Measurements from ENCODE around the gene SMIM27. TPM values are rescaled to one million over a fixed set of nuclear protein-coding genes. Genes with fewer than 3 reads are reported as not detected.

The SMIM27 gene
- total and polyA plus RNA-seq, 2 of the 13 experiments (the other 11 are each of a cell fraction or from before 2014, with no cell fraction given), result 17.9 to 19.0 TPM

DNA sequence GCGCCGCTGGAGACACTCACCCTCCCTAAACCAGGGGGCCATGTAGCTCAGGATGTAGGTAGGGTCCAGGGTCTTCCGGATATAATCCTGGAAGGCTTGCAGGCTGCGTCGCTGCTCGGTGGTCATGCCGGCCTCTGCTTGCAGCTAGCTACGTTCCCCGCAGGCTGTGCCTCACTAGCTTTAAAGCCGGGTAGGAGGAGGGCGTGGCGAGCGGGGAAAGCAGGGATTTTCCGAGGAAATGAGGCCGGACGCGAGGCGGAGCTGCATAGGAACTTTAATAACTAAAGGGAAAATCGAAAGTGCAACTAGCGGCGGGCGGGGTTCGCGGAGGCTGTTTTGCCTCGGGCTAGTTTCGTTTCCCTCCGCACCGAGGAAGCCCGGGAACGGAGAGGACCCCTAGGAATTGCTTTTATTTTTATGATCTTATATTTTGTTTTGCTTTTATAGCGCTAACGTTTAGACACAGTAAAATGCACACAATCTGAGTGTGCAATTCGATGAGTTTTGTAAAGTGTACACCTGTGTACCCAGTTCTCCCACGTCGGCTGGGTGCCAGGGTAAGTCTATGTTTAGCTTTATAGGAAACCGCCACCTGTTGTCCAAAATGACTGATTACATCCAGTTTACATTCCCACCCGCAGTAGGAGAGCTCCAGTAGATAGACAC is 26.0 kb upstream of the SMIM27 start, which contains the start of gene RIGI (continued):
- TF ChIP-seq CREB3 (CRISPR knock-in tag; IDR thresholded peaks at IDR 0.05) (no peak), ZNF143 (CRISPR knock-in tag; IDR thresholded peaks at IDR 0.05) (no peak), BORCS8-MEF2B (CRISPR knock-in tag; IDR thresholded peaks at IDR 0.05) (peak; percentile 54; the same call in 1 of the 2 replicates), ZBTB49 (CRISPR knock-in tag; IDR thresholded peaks at IDR 0.05; ENCODE audit: borderline replicate concordance) (no peak), CAMTA2 (CRISPR knock-in tag; IDR thresholded peaks at IDR 0.05; ENCODE audit: borderline replicate concordance) (no peak), FOXC1 (CRISPR knock-in tag; IDR thresholded peaks at IDR 0.05; ENCODE audit: borderline replicate concordance) (0 out of 2 replicates have a peak, but pooled peaks have one; percentile 38), ZNF841 (CRISPR knock-in tag; IDR thresholded peaks at IDR 0.05; ENCODE audit: borderline replicate concordance) (no peak), ARID4A (CRISPR knock-in tag; IDR thresholded peaks at IDR 0.05; ENCODE audit: borderline replicate concordance) (peak; percentile 79; the same call in 1 of the 2 replicates), FOXA3 (CRISPR knock-in tag; IDR thresholded peaks at IDR 0.05) (peak; percentile 31), KLF16 (CRISPR knock-in tag; IDR thresholded peaks at IDR 0.05) (peak in 1 of 2 experiments; percentile 62; a peak in 1 of 4 replicates), RORA (CRISPR knock-in tag; IDR thresholded peaks at IDR 0.05) (no peak), MTERF4 (CRISPR knock-in tag; IDR thresholded peaks at IDR 0.05) (no peak), ZNF709 (CRISPR knock-in tag; IDR thresholded peaks at IDR 0.05) (no peak), ATF3 (CRISPR knock-in tag; IDR thresholded peaks at IDR 0.05) (no peak), CCAR2 (optimal IDR thresholded peaks at IDR 0.05; ENCODE audit: low read depth, low read length) (no peak), REL (CRISPR knock-in tag; conservative IDR thresholded peaks at IDR 0.05) (no peak), MAFK (conservative IDR thresholded peaks at IDR 0.05 in 1 of 2, IDR thresholded peaks at IDR 0.05 in 1 of 2; ENCODE audit: low read length in 2 of 2) (no peak)
- TF ChIP-seq, protein P1, sequence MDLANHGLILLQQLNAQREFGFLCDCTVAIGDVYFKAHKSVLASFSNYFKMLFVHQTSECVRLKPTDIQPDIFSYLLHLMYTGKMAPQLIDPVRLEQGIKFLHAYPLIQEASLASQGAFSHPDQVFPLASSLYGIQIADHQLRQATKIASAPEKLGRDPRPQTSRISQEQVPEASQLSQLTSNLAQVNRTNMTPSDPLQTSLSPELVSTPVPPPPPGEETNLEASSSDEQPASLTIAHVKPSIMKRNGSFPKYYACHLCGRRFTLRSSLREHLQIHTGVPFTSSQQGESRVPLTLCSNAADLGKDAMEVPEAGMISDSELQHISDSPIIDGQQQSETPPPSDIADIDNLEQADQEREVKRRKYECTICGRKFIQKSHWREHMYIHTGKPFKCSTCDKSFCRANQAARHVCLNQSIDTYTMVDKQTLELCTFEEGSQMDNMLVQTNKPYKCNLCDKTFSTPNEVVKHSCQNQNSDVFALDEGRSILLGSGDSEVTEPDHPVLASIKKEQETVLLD (CRISPR knock-in tag; IDR thresholded peaks at IDR 0.05; ENCODE audit: low read depth), result no peak

Data from HepG2 (cell line).